ENCODE data around the gene SOX12.

DNA sequence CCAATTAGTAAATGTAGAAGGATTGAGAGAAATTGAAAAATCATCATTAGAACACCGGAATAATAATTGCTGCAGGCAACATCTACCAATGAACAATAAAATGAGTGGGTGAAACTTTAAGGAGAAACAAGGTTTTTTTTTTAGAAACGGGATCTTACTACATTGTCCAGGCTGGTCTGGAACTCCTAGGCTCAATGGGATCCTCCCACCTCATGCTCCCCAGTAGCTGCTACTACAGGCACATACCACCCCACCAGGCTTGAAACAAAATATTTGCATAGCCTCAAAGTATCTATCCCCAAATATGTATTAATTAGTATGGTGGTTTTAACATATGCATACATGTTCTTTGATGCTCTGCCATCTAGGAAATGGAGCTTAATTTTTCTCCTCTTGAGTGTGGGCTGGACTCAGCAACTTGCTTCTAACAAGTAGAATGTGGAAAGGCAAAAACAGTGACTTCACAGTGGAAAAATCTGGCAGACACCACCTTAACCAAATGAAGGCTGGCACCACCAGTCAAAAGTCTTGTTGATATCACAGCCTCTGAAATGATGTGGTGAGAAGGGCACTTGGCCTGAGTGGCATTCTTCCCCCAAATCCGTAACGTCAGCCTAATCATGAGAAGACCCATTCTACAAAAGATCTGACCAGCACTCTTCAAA lies 33.7 kb downstream of the SOX12 start:
- TF ChIP-seq, protein P1, sequence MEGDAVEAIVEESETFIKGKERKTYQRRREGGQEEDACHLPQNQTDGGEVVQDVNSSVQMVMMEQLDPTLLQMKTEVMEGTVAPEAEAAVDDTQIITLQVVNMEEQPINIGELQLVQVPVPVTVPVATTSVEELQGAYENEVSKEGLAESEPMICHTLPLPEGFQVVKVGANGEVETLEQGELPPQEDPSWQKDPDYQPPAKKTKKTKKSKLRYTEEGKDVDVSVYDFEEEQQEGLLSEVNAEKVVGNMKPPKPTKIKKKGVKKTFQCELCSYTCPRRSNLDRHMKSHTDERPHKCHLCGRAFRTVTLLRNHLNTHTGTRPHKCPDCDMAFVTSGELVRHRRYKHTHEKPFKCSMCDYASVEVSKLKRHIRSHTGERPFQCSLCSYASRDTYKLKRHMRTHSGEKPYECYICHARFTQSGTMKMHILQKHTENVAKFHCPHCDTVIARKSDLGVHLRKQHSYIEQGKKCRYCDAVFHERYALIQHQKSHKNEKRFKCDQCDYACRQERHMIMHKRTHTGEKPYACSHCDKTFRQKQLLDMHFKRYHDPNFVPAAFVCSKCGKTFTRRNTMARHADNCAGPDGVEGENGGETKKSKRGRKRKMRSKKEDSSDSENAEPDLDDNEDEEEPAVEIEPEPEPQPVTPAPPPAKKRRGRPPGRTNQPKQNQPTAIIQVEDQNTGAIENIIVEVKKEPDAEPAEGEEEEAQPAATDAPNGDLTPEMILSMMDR (IDR thresholded peaks at IDR 0.05), result no peak
- no peak for TF ChIP-seq EZH2 (IDR thresholded peaks at IDR 0.05; ENCODE audit: borderline replicate concordance, insufficient read depth, low read depth, low read length, poor library complexity, severe bottlenecking)

All from B cell (primary cell).